HFF-Myc (cell line): ENCODE data around the gene PEMT.

Source experiments
- DNase-seq: peaks from one replicate; pipeline ENCODE4 v3.0.0-alpha.2; 2011; ENCODE audit warnings: low read depth; ENCODE audit errors: extremely low read depth
- H3K4me3 ChIP-seq: replicated peaks from 2 replicates; pipeline ENCODE4 v1.5.1; 2011; ENCODE audit warnings: low read depth, mild to moderate bottlenecking, control low read depth, low read length
- CTCF ChIP-seq: IDR thresholded peaks from 2 replicates; pipeline ENCODE4 v1.5.1; 2012; ENCODE audit warnings: mild to moderate bottlenecking, low read depth, low read length, control low read depth; ENCODE audit errors: missing control alignments

Gene PEMT

GRCh38 chr17:17509601-17510425 is 81.7 kb downstream of the PEMT start:
- DNase-seq: no peak
- TF ChIP-seq CTCF: no peak
- H3K4me3 ChIP-seq: no peak overlapping the region

- H3K4me3 ChIP-seq: no peak overlapping the region
- no peak for TF ChIP-seq CTCF
- DNase-seq: no peak
Observed at GRCh38 chr17:17508646-17509591, 82.6 kb downstream of the PEMT start.

GRCh38 chr17:17508019-17508535 is 83.4 kb downstream of the PEMT start:
- no peak overlapping the region for H3K4me3 ChIP-seq
- no peak for TF ChIP-seq CTCF
- DNase-seq: no peak

- TF ChIP-seq CTCF: no peak
- DNase-seq: no peak
- no peak overlapping the region for H3K4me3 ChIP-seq
Observed at GRCh38 chr17:17507465-17508011, 84.0 kb downstream of the PEMT start.

- H3K4me3 ChIP-seq: no peak overlapping the region
- no peak for DNase-seq
- no peak for TF ChIP-seq CTCF
Observed at GRCh38 chr17:17506893-17507464, 84.5 kb downstream of the PEMT start.

GRCh38 chr17:17506181-17506741 is 85.2 kb downstream of the PEMT start:
- no peak overlapping the region for H3K4me3 ChIP-seq
- no peak for TF ChIP-seq CTCF
- DNase-seq: no peak
